Kidney epithelial cell (primary cell): ENCODE measurements around the gene SDK2. TPM values are rescaled to one million over a fixed set of nuclear protein-coding genes. Genes with fewer than 3 reads are reported as not detected.

Experiments used
- DNase-seq: peaks from one replicate; pipeline ENCODE4 v3.0.0-alpha.2; 2010; ENCODE audit warnings: low read depth
- H3K27me3 ChIP-seq: 2 replicates; pipeline ENCODE4 v1.6.0; 2011; ENCODE audit warnings: low read length; ENCODE audit not compliant: control insufficient read depth, insufficient read depth
- H3K36me3 ChIP-seq: 2 replicates; pipeline ENCODE4 v1.5.1; 2011; ENCODE audit warnings: low read length; ENCODE audit not compliant: control insufficient read depth, insufficient read depth
- H3K4me3 ChIP-seq: 2 replicates; pipeline ENCODE4 v1.5.1; 2011; ENCODE audit warnings: low read depth, mild to moderate bottlenecking, control low read depth, low read length
- CTCF ChIP-seq: IDR thresholded peaks from 2 replicates; pipeline ENCODE4 v1.5.1; 2011; ENCODE audit warnings: mild to moderate bottlenecking, moderate library complexity, low read length, control low read depth, inconsistent platforms; ENCODE audit not compliant: insufficient read depth, poor library complexity, severe bottlenecking
- total RNA-seq: library from RNA; depleted of rRNA; stranded (reverse); fragments of >200 nt; gene quantifications from 2 replicates; pipeline ENCODE4 v1.2.3, GENCODE V29; 2015

The SDK2 gene
- total RNA-seq, 1 donor from 2014 or later, result 1.2 TPM

- no peaks in the 10 kb centered on the region for H3K36me3 ChIP-seq
- DNase-seq, result no peak
- TF ChIP-seq CTCF, result no peak
- peaks cover 5% of the 10 kb centered on the region for H3K27me3 ChIP-seq
- H3K4me3 ChIP-seq, result no peak overlapping the region
Measured at GRCh38 chr17:73508057-73508930, 136.0 kb downstream of the SDK2 start.

- Histone ChIP-seq H3K36me3 (no peaks in the 10 kb centered on the region), H3K27me3 (peaks cover 4% of the 10 kb centered on the region), H3K4me3 (no peak overlapping the region)
- TF ChIP-seq CTCF, result no peak
- DNase-seq, result no peak
Measured at GRCh38 chr17:73506470-73507435, 137.5 kb downstream of the SDK2 start.

GRCh38 chr17:73503560-73503959, 140.7 kb downstream of the SDK2 start:
- H3K27me3 ChIP-seq, result peaks cover 2% of the 10 kb centered on the region
- TF ChIP-seq CTCF, result no peak
- DNase-seq, result no peak
- H3K4me3 ChIP-seq, result no peak overlapping the region
- no peaks in the 10 kb centered on the region for H3K36me3 ChIP-seq

GRCh38 chr17:73500414-73500999, 143.7 kb downstream of the SDK2 start:
- TF ChIP-seq CTCF, result no peak
- H3K36me3 ChIP-seq, result no peaks in the 10 kb centered on the region
- H3K4me3 ChIP-seq, result no peak overlapping the region
- no peak for DNase-seq
- no peaks in the 10 kb centered on the region for H3K27me3 ChIP-seq

GRCh38 chr17:73498886-73499554, 145.2 kb downstream of the SDK2 start:
- Histone ChIP-seq H3K36me3 (no peaks in the 10 kb centered on the region), H3K4me3 (no peak overlapping the region), H3K27me3 (peaks cover 5% of the 10 kb centered on the region)
- TF ChIP-seq CTCF, result no peak
- no peak for DNase-seq
